RPMI8226 (cell line): Measurements from ENCODE around the gene PRRT2.
"Not testable (repeated sequence)": the region's sequence is repeated elsewhere in the genome, so short reads cannot be mapped to it uniquely, and the experiment has no call there.

ENCODE experiments used
- DNase-seq: peaks from one replicate; pipeline ENCODE4 v3.0.0-alpha.2; 2015

The PRRT2 gene

GRCh38 chr16:29811896-29812665 lies at the start of gene PRRT2:
TSS of gene PRRT2 (plus strand) at chr16:29812193. CDS start at chr16:29813055, 862 bp downstream.
- DNase-seq = peak; percentile 63

- DNase-seq = no peak
Measured at GRCh38 chr16:29763326-29763725, 48.7 kb upstream of the PRRT2 start.

GRCh38 chr16:29765167-29766032 lies 46.6 kb upstream of the PRRT2 start:
- no peak for DNase-seq

- DNase-seq = no peak
Measured at GRCh38 chr16:29766571-29766970, 45.4 kb upstream of the PRRT2 start.

- no peak for DNase-seq
Measured at GRCh38 chr16:29767062-29767461, 44.9 kb upstream of the PRRT2 start.

- DNase-seq = no peak
Measured at GRCh38 chr16:29769507-29769906, 42.5 kb upstream of the PRRT2 start.

- no peak for DNase-seq
Measured at GRCh38 chr16:29770250-29770929, 41.6 kb upstream of the PRRT2 start.

- DNase-seq = not testable (repeated sequence)
Measured at GRCh38 chr16:29772330-29772729, 39.7 kb upstream of the PRRT2 start.

- no peak for DNase-seq
Measured at GRCh38 chr16:29774730-29775129, 37.3 kb upstream of the PRRT2 start.

- no peak for DNase-seq
Measured at GRCh38 chr16:29775742-29776408, 36.1 kb upstream of the PRRT2 start.

GRCh38 chr16:29777576-29778350 lies 34.2 kb upstream of the PRRT2 start, which contains the start of gene ZG16:
TSS of gene ZG16 (plus strand) at chr16:29778256. CDS start at chr16:29779267, 1,011 bp downstream.
- no peak for DNase-seq

GRCh38 chr16:29779474-29779873 lies 32.5 kb upstream of the PRRT2 start:
- DNase-seq = no peak

- not testable (repeated sequence) for DNase-seq
Measured at GRCh38 chr16:29783094-29783953, 28.7 kb upstream of the PRRT2 start.

GRCh38 chr16:29784157-29784556 lies 27.8 kb upstream of the PRRT2 start:
- no peak for DNase-seq

- DNase-seq = peak; percentile 80
Measured at GRCh38 chr16:29784901-29785500, 27.0 kb upstream of the PRRT2 start.

GRCh38 chr16:29787155-29787554 lies 24.8 kb upstream of the PRRT2 start:
- not testable (repeated sequence) for DNase-seq

- DNase-seq = peak; percentile 30
Measured at GRCh38 chr16:29789775-29790182, 22.2 kb upstream of the PRRT2 start.

GRCh38 chr16:29790183-29790948 lies 21.6 kb upstream of the PRRT2 start, which contains the start of gene KIF22:
TSS of gene KIF22 (plus strand) at chr16:29790751. CDS start at chr16:29790760, 9 bp downstream.
- peak; percentile 100 for DNase-seq
